Calu3 (cell line): Measurements from ENCODE around the gene TNP1. TPM values are rescaled to one million over a fixed set of nuclear protein-coding genes. Genes with fewer than 3 reads are reported as not detected.

Source experiments
- BruUV-seq: library from RNA; stranded (reverse); fragments of 400-500 nt; replicated peaks from 2 replicates; lab custom pipeline; 2021; lab: Mats Ljungman, UMichigan
- CTCF ChIA-PET: fragments of 300-600 bp; sonication (Branson Sonifier 250); formaldehyde crosslinking; loops from one replicate; lab custom pipeline; 2022; ENCODE audit warnings: antibody characterized with exemption; lab: Charles Lee
- DNase-seq: peaks from one replicate; pipeline ENCODE4 v3.0.0; 2022
- H3K27ac Mint-ChIP-seq: one replicate; pipeline ENCODE4 v1.8.0; 2022; ENCODE audit warnings: mixed read lengths; ENCODE audit not compliant: unreplicated experiment
- H3K27me3 Mint-ChIP-seq: one replicate; pipeline ENCODE4 v1.8.0; 2022; ENCODE audit warnings: mixed read lengths; ENCODE audit not compliant: unreplicated experiment
- H3K36me3 Mint-ChIP-seq: one replicate; pipeline ENCODE4 v1.8.0; 2022; ENCODE audit warnings: mild to moderate bottlenecking, moderate library complexity, mixed read lengths; ENCODE audit not compliant: insufficient read depth, unreplicated experiment
- H3K4me1 Mint-ChIP-seq: one replicate; pipeline ENCODE4 v1.8.0; 2022; ENCODE audit warnings: mild to moderate bottlenecking, low read depth, mixed read lengths; ENCODE audit not compliant: unreplicated experiment
- H3K4me3 Mint-ChIP-seq: one replicate; pipeline ENCODE4 v1.8.0; 2022; ENCODE audit warnings: mild to moderate bottlenecking, low read depth, moderate library complexity, mixed read lengths; ENCODE audit not compliant: unreplicated experiment
- H3K9me3 Mint-ChIP-seq: one replicate; pipeline ENCODE4 v1.8.0; 2022; ENCODE audit warnings: low read depth, mixed read lengths; ENCODE audit not compliant: unreplicated experiment
- CTCF ChIP-seq: fragments of 200-600 bp; IDR thresholded peaks from one replicate; pipeline ENCODE4 v1.8.0; 2022; ENCODE audit warnings: antibody characterized with exemption; ENCODE audit not compliant: unreplicated experiment
- intact Hi-C: fragments of 100-400 bp; cut with micrococcal nuclease; formaldehyde crosslinking; loops from one replicate; pipeline ENCODE4 v1.10.0; 2022; ENCODE audit not compliant: unreplicated experiment
- total RNA-seq: library from RNA; stranded (reverse); gene quantifications from 2 replicates; pipeline ENCODE4 v1.2.3, GENCODE V29; 2022

TNP1 gene
- total RNA-seq, 1 experiment from 2014 or later = not detected

GRCh38 chr2:216887138-216887537, 27.3 kb upstream of the TNP1 start:
- H3K9me3 Mint-ChIP-seq = peaks cover 3% of the 10 kb centered on the region
- H3K36me3 Mint-ChIP-seq = no peaks in the 10 kb centered on the region
- no peak for TF ChIP-seq CTCF
- DNase-seq = no peak
- intact Hi-C loops = no loop called here
- no peak overlapping the region for H3K27ac Mint-ChIP-seq
- no peaks in the 10 kb centered on the region for H3K4me1 Mint-ChIP-seq
- CTCF ChIA-PET = no interaction called here
- BruUV-seq = no TSS peak
- H3K27me3 Mint-ChIP-seq = peaks cover 27% of the 10 kb centered on the region
- no peak overlapping the region for H3K4me3 Mint-ChIP-seq

- H3K4me1 Mint-ChIP-seq = no peaks in the 10 kb centered on the region
Measured at GRCh38 chr2:216885117-216885553, 25.3 kb upstream of the TNP1 start.

GRCh38 chr2:216884347-216884746, 24.5 kb upstream of the TNP1 start:
- no peak for TF ChIP-seq CTCF
- BruUV-seq = no TSS peak
- CTCF ChIA-PET = no interaction called here
- DNase-seq = no peak
- no peaks in the 10 kb centered on the region for H3K36me3 Mint-ChIP-seq
- peaks cover 3% of the 10 kb centered on the region for H3K9me3 Mint-ChIP-seq
- intact Hi-C loops = no loop called here
- no peak overlapping the region for H3K4me3 Mint-ChIP-seq
- no peak overlapping the region for H3K27ac Mint-ChIP-seq
- H3K4me1 Mint-ChIP-seq = no peaks in the 10 kb centered on the region
- peaks cover 13% of the 10 kb centered on the region for H3K27me3 Mint-ChIP-seq

More at GRCh38 chr2:216885117-216885553, 25.3 kb upstream of the TNP1 start:
- Mint-ChIP-seq H3K36me3 (no peaks in the 10 kb centered on the region), H3K9me3 (peaks cover 3% of the 10 kb centered on the region), H3K27me3 (peaks cover 15% of the 10 kb centered on the region), H3K27ac (no peak overlapping the region), H3K4me3 (no peak overlapping the region)
- no peak for TF ChIP-seq CTCF
- CTCF ChIA-PET = no interaction called here
- DNase-seq = no peak
- intact Hi-C loops = no loop called here
- no TSS peak for BruUV-seq

GRCh38 chr2:216882876-216883275, 23.0 kb upstream of the TNP1 start:
- Mint-ChIP-seq H3K4me3 (no peak overlapping the region), H3K9me3 (peaks cover 3% of the 10 kb centered on the region), H3K27ac (no peak overlapping the region), H3K4me1 (no peaks in the 10 kb centered on the region), H3K27me3 (peaks cover 13% of the 10 kb centered on the region), H3K36me3 (no peaks in the 10 kb centered on the region)
- BruUV-seq = no TSS peak
- no peak for DNase-seq
- CTCF ChIA-PET = no interaction called here
- intact Hi-C loops = no loop called here
- no peak for TF ChIP-seq CTCF
